Motor neuron (in vitro differentiated cells): ENCODE measurements around the gene CRYZ. TPM values are rescaled to one million over a fixed set of nuclear protein-coding genes. Genes with fewer than 3 reads are reported as not detected.
"Not testable (repeated sequence)": the region's sequence is repeated elsewhere in the genome, so short reads cannot be mapped to it uniquely, and the experiment has no call there.

Experiments used
- ATAC-seq, 8 experiments: fragments of 200-7000 bp; cut with Tn5 transposase; replicated peaks in 6 of 8; 2 replicates each; pipeline ENCODE4 v1.8.0; 2021; ENCODE audit warnings: mild to moderate bottlenecking in 8 of 8, moderate library complexity in 8 of 8
- H3K27ac ChIP-seq, 2 donors: fragments of 250-450 bp; sonication (Bioruptor Pico); 2 replicates each; pipeline ENCODE4 v1.9.0; 2021; ENCODE audit warnings: antibody characterized with exemption in 2 of 2, mild to moderate bottlenecking in 2 of 2, moderate library complexity in 1 of 2
- H3K4me1 ChIP-seq, 2 donors: fragments of 250-450 bp; sonication (Bioruptor Pico); replicated peaks in 1 of 2; 2 replicates each; pipeline ENCODE4 v1.6.1; 2021; ENCODE audit warnings: antibody characterized with exemption in 2 of 2, mild to moderate bottlenecking in 2 of 2, moderate library complexity in 1 of 2
- H3K4me3 ChIP-seq, 5 donors: fragments of 250-450 bp; sonication (Bioruptor Pico); 2 replicates each; pipeline ENCODE4 v1.9.0; 2021; ENCODE audit warnings: antibody characterized with exemption in 5 of 5, mild to moderate bottlenecking in 5 of 5, moderate library complexity in 4 of 5
- WGBS, 10 experiments: fragments of 450-650 bp; shearing (Covaris generic); methylation state at CpG; one replicate each; pipeline ENCODE4 v1.0.0; 2022; 5-methylcytosine and 5-hydroxymethylcytosine counted together
- in situ Hi-C, 9 experiments: fragments of 400-800 bp; cut with MboI; loops; one replicate each; pipeline ENCODE4 v1.15.0; 2021; ENCODE audit warnings: low sequenced_read_pairs in 9 of 9, low pct_unique_long_range_greater_than_20kb in 2 of 9; ENCODE audit not compliant: unreplicated experiment in 9 of 9
- total RNA-seq, 8 experiments: library from RNA; unstranded; fragments of 300-600 nt; gene quantifications; 2 replicates each; pipeline versions ENCODE4 v1.2.3 to v1.2.4, GENCODE V29; 2022

CRYZ gene
- total RNA-seq, 8 experiments from 2014 or later = 14.7 to 31.2 (median 20.5) TPM

DNA sequence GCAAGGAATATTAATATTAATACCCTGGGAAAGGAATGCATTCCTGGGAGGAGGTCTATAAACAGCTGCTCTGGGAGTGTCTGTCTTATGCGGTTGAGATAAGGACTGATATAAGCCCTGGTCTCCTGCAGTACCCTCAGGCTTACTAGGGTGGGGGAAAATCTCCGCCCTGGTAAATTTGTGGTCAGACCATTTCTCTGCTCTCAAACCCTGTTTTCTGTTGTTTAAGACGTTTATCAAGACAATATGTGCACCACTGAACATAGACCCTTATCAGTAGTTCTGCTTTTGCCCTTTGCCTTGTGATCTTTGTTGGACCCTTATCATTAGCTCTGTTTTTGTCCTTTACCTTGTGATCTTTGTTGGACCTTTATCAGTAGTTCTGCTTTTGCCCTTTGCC, 62.0 kb downstream of the CRYZ start:
- ATAC-seq, H3K4me1 ChIP-seq, H3K4me3 ChIP-seq, H3K27ac ChIP-seq, in situ Hi-C loops: not testable (repeated sequence)
- WGBS, 10 experiments = 0 to 94% (median 81%) methylated on average over 1 to 3 of the region's 3 CpGs; no CpG with 5 or more reads in 2 of the 10 experiments

Other genes starting within 250 kb of the CRYZ start
- under 1 TPM in 5 of 8 experiments, not detected in 3; 0.11 to 0.29 (median 0.18) TPM for gene LRRC53, start 220.4 kb downstream of the CRYZ start, total RNA-seq
- gene ERICH3, start 59.3 kb downstream of the CRYZ start, total RNA-seq = 1 to 10 TPM in 1 of 8 experiments, under 1 TPM in 7; 0.09 to 2.4 (median 0.33) TPM
- 10 to 100 TPM in 7 of 8 experiments, 1 to 10 TPM in 1; 9.9 to 27.2 (median 17.2) TPM for gene TYW3, start 102 bp upstream of the CRYZ start, total RNA-seq